Gastroesophageal sphincter (tissue), 4 donors: ENCODE data around the gene IQGAP2. TPM values are rescaled to one million over a fixed set of nuclear protein-coding genes. Genes with fewer than 3 reads are reported as not detected.

ENCODE experiments used
- ATAC-seq: fragments of 150-250 bp; one replicate; pipeline ENCODE4 v1.9.1; 2016; ENCODE audit warnings: mild to moderate bottlenecking, moderate library complexity
- H3K27ac ChIP-seq, 4 donors: fragments of 200-600 bp; sonication (generic) in 3 of 4; 1 replicate in 3 of 4; 2 replicates in 1 of 4; pipeline ENCODE4 v1.5.1; 2016 to 2019
- H3K27me3 ChIP-seq: fragments of 200-600 bp; sonication (generic); one replicate; pipeline ENCODE4 v1.5.1; 2019
- H3K36me3 ChIP-seq, 2 donors: fragments of 200-600 bp; sonication (generic); one replicate each; pipeline ENCODE4 v1.5.1; 2019; ENCODE audit warnings: control low read depth in 1 of 2
- H3K4me1 ChIP-seq, 3 donors: fragments of 200-600 bp; sonication (generic); 1 replicate in 2 of 3; 2 replicates in 1 of 3; pipeline ENCODE4 v1.5.1; 2016 to 2019; ENCODE audit warnings: control low read depth in 2 of 3
- H3K4me3 ChIP-seq, 2 donors: fragments of 200-600 bp; sonication (generic); one replicate each; pipeline ENCODE4 v1.5.1; 2019; ENCODE audit warnings: mild to moderate bottlenecking in 1 of 2, moderate library complexity in 1 of 2
- H3K9me3 ChIP-seq, 3 donors: fragments of 200-600 bp; sonication (generic); one replicate each; pipeline ENCODE4 v1.5.1; 2017 to 2019; ENCODE audit warnings: control low read depth in 2 of 3
- CTCF ChIP-seq, 4 experiments: fragments of 200-600 bp in 2 of 4; fragments of 450-650 bp in 2 of 4; sonication (generic) in 1 of 4; IDR thresholded peaks; one replicate each; pipeline ENCODE4 v1.5.1; 2017 to 2019; ENCODE audit warnings: antibody characterized with exemption in 4 of 4, mild to moderate bottlenecking in 2 of 4, moderate library complexity in 2 of 4
- EP300 ChIP-seq: sonication (generic); formaldehyde crosslinking; IDR thresholded peaks from one replicate; pipeline ENCODE4 v1.6.1; 2017; ENCODE audit warnings: antibody characterized with exemption, mild to moderate bottlenecking
- POLR2A ChIP-seq, 2 donors: fragments of 450-650 bp; IDR thresholded peaks; one replicate each; pipeline ENCODE4 v1.6.1; 2017; ENCODE audit warnings: antibody characterized with exemption in 2 of 2, mild to moderate bottlenecking in 2 of 2, moderate library complexity in 1 of 2
- POLR2AphosphoS5 ChIP-seq: sonication (generic); formaldehyde crosslinking; IDR thresholded peaks from one replicate; pipeline ENCODE4 v1.6.1; 2017; ENCODE audit warnings: antibody characterized with exemption
- WGBS, 2 donors: methylation state at CpG; one replicate each; pipeline ENCODE4 v1.1.5; 2018; ENCODE audit warnings: low coverage in 1 of 2; 5-methylcytosine and 5-hydroxymethylcytosine counted together
- total RNA-seq, 4 donors: library from RNA; depleted of rRNA; stranded (reverse); fragments of >200 nt; gene quantifications; one replicate each; pipeline ENCODE4 v1.1.0, GENCODE V29; 2016

The IQGAP2 gene
- total RNA-seq, 4 donors from 2014 or later, result 15.7 to 34.4 (median 25.8) TPM

GRCh38 chr5:76441101-76441500, 38.0 kb downstream of the IQGAP2 start:
- Histone ChIP-seq H3K36me3 (no peaks in the 10 kb centered on the region), H3K4me1 (peaks cover 0 to 14% (median 0%) of the 10 kb centered on the region in 3 donors), H3K9me3 (peaks cover 0 to 3% (median 0%) of the 10 kb centered on the region in 3 donors), H3K4me3 (no peak overlapping the region), H3K27ac (no peak overlapping the region), H3K27me3 (no peaks in the 10 kb centered on the region)
- ATAC-seq, result no peak
- WGBS, 2 donors, result 80 to 85% methylated on average over 5 to 6 of the region's 6 CpGs
- TF ChIP-seq EP300 (no peak), POLR2AphosphoS5 (no peak), CTCF (IDR thresholded peaks at IDR 0.05) (no peak), POLR2A (IDR thresholded peaks at IDR 0.05) (no peak)

- no peak for ATAC-seq
- Histone ChIP-seq H3K4me3 (no peak overlapping the region), H3K4me1 (peaks cover 0 to 14% (median 0%) of the 10 kb centered on the region in 3 donors), H3K9me3 (peaks cover 0 to 3% (median 0%) of the 10 kb centered on the region in 3 donors), H3K27me3 (no peaks in the 10 kb centered on the region), H3K27ac (no peak overlapping the region), H3K36me3 (no peaks in the 10 kb centered on the region)
- 62 to 87% methylated on average over 5 to 6 of the region's 6 CpGs for WGBS, 2 donors
- TF ChIP-seq EP300 (no peak), POLR2A (IDR thresholded peaks at IDR 0.05) (no peak), POLR2AphosphoS5 (no peak), CTCF (IDR thresholded peaks at IDR 0.05) (no peak)
Measured at GRCh38 chr5:76441890-76442673, 39.0 kb downstream of the IQGAP2 start.

GRCh38 chr5:76443066-76443800, 40.1 kb downstream of the IQGAP2 start:
- Histone ChIP-seq H3K9me3 (peaks cover 0 to 3% (median 0%) of the 10 kb centered on the region in 3 donors), H3K27me3 (no peaks in the 10 kb centered on the region), H3K4me3 (no peak overlapping the region), H3K4me1 (peaks cover 0 to 14% (median 0%) of the 10 kb centered on the region in 3 donors), H3K36me3 (no peaks in the 10 kb centered on the region), H3K27ac (no peak overlapping the region)
- TF ChIP-seq POLR2A (IDR thresholded peaks at IDR 0.05), result no peak
- 6 to 37% methylated on average over 4 of the region's 4 CpGs for WGBS, 2 donors
- ATAC-seq, result no peak

GRCh38 chr5:76445063-76445462, 42.0 kb downstream of the IQGAP2 start:
- Histone ChIP-seq H3K9me3 (no peaks in the 10 kb centered on the region), H3K27ac (no peak overlapping the region), H3K36me3 (no peaks in the 10 kb centered on the region), H3K4me3 (no peak overlapping the region), H3K27me3 (no peaks in the 10 kb centered on the region), H3K4me1 (peaks cover 0 to 24% (median 0%) of the 10 kb centered on the region in 3 donors)
- WGBS, 2 donors, result 71 to 75% methylated on average over 4 of the region's 4 CpGs
- no peak for TF ChIP-seq POLR2AphosphoS5
- no peak for ATAC-seq

- 82 to 83% methylated on average over 3 to 5 of the region's 5 CpGs for WGBS, 2 donors
- H3K9me3 ChIP-seq, result no peaks in the 10 kb centered on the region
- H3K36me3 ChIP-seq, result no peaks in the 10 kb centered on the region
- ATAC-seq, result no peak
- no peak overlapping the region for H3K27ac ChIP-seq
- peaks cover 0 to 28% (median 0%) of the 10 kb centered on the region in 3 donors for H3K4me1 ChIP-seq
- H3K27me3 ChIP-seq, result no peaks in the 10 kb centered on the region
- no peak overlapping the region for H3K4me3 ChIP-seq
- TF ChIP-seq POLR2AphosphoS5 (no peak), POLR2A (IDR thresholded peaks at IDR 0.05) (no peak), EP300 (no peak), CTCF (IDR thresholded peaks at IDR 0.05) (no peak)
Measured at GRCh38 chr5:76445830-76446229, 42.7 kb downstream of the IQGAP2 start.
